ENCODE data around the gene TJP2. TPM values are rescaled to one million over a fixed set of nuclear protein-coding genes. Genes with fewer than 3 reads are reported as not detected.

Gene TJP2
- total and polyA plus RNA-seq, 7 experiments from 2014 or later = 1.6 to 27.3 (median 11.3) TPM

DNA sequence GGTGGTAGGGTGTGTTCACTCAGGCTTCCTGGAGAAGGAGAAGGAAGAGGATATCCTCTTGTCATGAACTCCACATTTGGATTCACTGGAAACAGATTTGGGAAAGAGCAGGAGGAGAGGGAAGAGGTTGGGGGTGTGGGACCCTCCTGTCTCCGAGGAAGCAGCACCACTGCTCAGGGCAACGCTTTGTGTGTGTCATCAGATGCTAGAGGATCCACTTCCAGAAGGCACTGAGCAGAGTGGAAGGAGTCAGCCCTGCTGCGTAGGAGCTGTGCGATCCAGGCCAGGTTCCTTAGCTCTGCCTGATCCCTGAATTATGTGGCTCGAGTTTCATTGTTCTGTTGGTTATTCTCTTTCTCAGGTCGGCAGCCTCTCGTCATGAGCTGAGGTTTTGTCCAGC lies 37.3 kb upstream of the TJP2 start:
- H3K4me3 ChIP-seq (ENCODE audit: low read length) = no peak overlapping the region
- Mint-ChIP-seq H3K9me3 (no peaks in the 10 kb centered on the region), H3K4me3 (no peak overlapping the region), H3K27ac (no peak overlapping the region), H3K36me3 (peaks cover 0 to 20% (median 11%) of the 10 kb centered on the region in 5 donors), H3K4me1 (peaks cover 0 to 7% (median under 1%) of the 10 kb centered on the region in 7 donors), H3K27me3 (peaks cover 0 to 2% (median 0%) of the 10 kb centered on the region in 5 donors)
- no peaks in the 10 kb centered on the region for H3K9me3 ChIP-seq (ENCODE audit: control insufficient read depth in 2 of 3, low read length in 3 of 3)
- ATAC-seq (no peak), DNase-seq (no peak)
- CTCF ChIA-PET = no interaction called here
- intact Hi-C loops (cut with micrococcal nuclease) = no loop called here
- POLR2A ChIA-PET = no interaction called here
- H3K27ac ChIP-seq (ENCODE audit: low read depth, low read length) = no peak overlapping the region
- no peaks in the 10 kb centered on the region for H3K27me3 ChIP-seq (ENCODE audit: control insufficient read depth in 2 of 2, insufficient read depth in 2 of 2, low read length in 2 of 2)
- no peaks in the 10 kb centered on the region for H3K36me3 ChIP-seq (ENCODE audit: control insufficient read depth in 2 of 3, insufficient read depth in 3 of 3, low read length in 3 of 3)
- no peaks in the 10 kb centered on the region for H3K4me1 ChIP-seq (ENCODE audit: control insufficient read depth in 2 of 2, insufficient read depth in 2 of 2, low read length in 2 of 2)

DNA sequence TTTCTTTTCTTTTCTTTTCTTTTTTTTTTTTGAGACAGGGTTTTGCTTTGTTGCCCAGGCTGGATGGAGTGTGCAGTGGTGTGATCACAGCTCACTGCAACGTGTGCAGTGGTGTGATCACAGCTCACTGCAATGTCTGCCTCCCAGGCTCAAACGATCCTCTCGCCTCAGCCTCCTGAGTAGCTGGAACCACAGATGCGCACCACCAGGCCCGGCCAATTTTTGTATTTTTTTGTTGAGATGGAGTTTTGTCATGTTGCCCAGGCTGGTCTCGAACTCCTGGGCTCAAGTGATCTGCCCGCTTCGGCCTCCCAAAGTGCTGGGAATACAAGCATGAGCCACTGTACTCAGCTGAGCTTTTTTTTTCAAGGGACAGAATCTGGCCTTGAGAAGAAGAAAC lies 36.8 kb upstream of the TJP2 start:
- Mint-ChIP-seq H3K9me3 (no peaks in the 10 kb centered on the region), H3K4me3 (no peak overlapping the region), H3K36me3 (peaks cover 0 to 20% (median 11%) of the 10 kb centered on the region in 5 donors), H3K27ac (no peak overlapping the region), H3K4me1 (peaks cover 0 to 13% (median 6%) of the 10 kb centered on the region in 7 donors), H3K27me3 (peaks cover 0 to 5% (median 0%) of the 10 kb centered on the region in 5 donors)
- intact Hi-C loops (cut with micrococcal nuclease) = no loop called here
- no peak overlapping the region for H3K4me3 ChIP-seq (ENCODE audit: low read length)
- no peaks in the 10 kb centered on the region for H3K4me1 ChIP-seq (ENCODE audit: control insufficient read depth in 2 of 2, insufficient read depth in 2 of 2, low read length in 2 of 2)
- H3K9me3 ChIP-seq (ENCODE audit: control insufficient read depth in 2 of 3, low read length in 3 of 3) = no peaks in the 10 kb centered on the region
- CTCF ChIA-PET = no interaction called here
- H3K27me3 ChIP-seq (ENCODE audit: control insufficient read depth in 2 of 2, insufficient read depth in 2 of 2, low read length in 2 of 2) = no peaks in the 10 kb centered on the region
- no peaks in the 10 kb centered on the region for H3K36me3 ChIP-seq (ENCODE audit: control insufficient read depth in 2 of 3, insufficient read depth in 3 of 3, low read length in 3 of 3)
- POLR2A ChIA-PET = no interaction called here
- no peak for DNase-seq
- ATAC-seq = no peak
- H3K27ac ChIP-seq (ENCODE audit: low read depth, low read length) = no peak overlapping the region

DNA sequence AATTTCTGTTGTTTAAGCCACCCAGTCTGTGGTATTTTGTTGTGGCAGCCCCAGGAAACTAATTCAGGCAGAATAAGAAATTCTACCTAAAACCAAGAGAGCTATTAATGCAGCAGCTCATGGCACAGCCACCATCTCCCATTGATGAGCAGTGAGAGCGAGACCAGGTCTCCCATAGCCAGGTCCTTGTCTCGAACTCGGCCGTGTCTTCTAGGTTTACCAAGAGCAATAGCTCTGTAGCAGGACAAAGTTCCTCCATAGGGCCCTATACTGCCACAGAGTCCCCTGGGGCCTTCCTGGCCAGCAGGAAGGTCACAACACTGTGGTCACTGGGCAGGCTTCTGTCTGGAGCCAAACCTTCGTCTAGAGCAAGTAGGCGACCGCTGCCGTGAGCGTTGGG lies 34.5 kb upstream of the TJP2 start:
- Mint-ChIP-seq H3K27me3 (peaks cover 0 to 9% (median 0%) of the 10 kb centered on the region in 5 donors), H3K36me3 (peaks cover 0 to 16% (median 11%) of the 10 kb centered on the region in 5 donors), H3K27ac (no peak overlapping the region), H3K4me1 (peaks cover 0 to 10% (median 6%) of the 10 kb centered on the region in 7 donors), H3K9me3 (no peaks in the 10 kb centered on the region), H3K4me3 (no peak overlapping the region)
- Histone ChIP-seq H3K4me3 (ENCODE audit: low read length) (no peak overlapping the region), H3K27ac (ENCODE audit: low read depth, low read length) (no peak overlapping the region), H3K4me1 (ENCODE audit: control insufficient read depth in 2 of 2, insufficient read depth in 2 of 2, low read length in 2 of 2) (no peaks in the 10 kb centered on the region), H3K9me3 (ENCODE audit: control insufficient read depth in 2 of 3, low read length in 3 of 3) (no peaks in the 10 kb centered on the region), H3K27me3 (ENCODE audit: control insufficient read depth in 2 of 2, insufficient read depth in 2 of 2, low read length in 2 of 2) (no peaks in the 10 kb centered on the region), H3K36me3 (ENCODE audit: control insufficient read depth in 2 of 3, insufficient read depth in 3 of 3, low read length in 3 of 3) (no peaks in the 10 kb centered on the region)
- ATAC-seq (no peak), DNase-seq (no peak)
- intact Hi-C loops (cut with micrococcal nuclease) = no loop called here
- POLR2A ChIA-PET = no interaction called here
- CTCF ChIA-PET = no interaction called here

DNA sequence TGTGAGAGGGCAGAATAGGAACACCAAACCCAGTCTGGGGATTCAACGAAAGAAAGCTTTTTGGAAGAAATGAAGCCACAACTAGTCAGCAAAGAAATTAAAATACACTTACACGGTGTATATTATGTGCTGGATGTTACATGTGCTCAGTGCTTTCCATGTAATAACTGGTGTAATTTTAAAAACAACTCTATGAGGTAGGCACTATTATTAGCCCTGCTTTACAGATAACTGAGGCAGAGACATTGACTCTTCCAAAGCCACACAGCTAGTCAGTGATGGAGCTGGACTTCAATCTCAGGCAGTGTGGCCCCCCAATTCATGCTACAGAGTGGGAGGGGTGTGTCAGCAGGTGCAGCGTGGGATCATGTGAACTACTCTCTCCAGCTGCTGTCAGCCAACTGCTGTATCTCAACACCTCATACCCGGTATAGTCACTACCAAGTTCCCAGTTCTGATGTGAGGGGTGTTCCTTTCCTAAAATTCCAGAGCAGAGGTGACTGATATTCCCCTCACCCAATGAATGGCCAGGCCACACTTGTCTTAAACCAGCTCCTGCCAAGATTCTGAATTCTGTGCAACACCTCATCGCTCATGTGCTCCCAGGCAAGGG lies 33.8 kb upstream of the TJP2 start:
- H3K27ac Mint-ChIP-seq = no peak overlapping the region
- CTCF ChIA-PET = interaction anchor here (0.6 kb wide), 1 partner anchor 18 kb away, joined by 3 read pairs; no protein-coding TSS in a partner anchor
- H3K4me1 Mint-ChIP-seq = peaks cover 0 to 10% (median 6%) of the 10 kb centered on the region in 7 donors
- no peak overlapping the region for H3K4me3 Mint-ChIP-seq
- no peaks in the 10 kb centered on the region for H3K4me1 ChIP-seq (ENCODE audit: control insufficient read depth in 2 of 2, insufficient read depth in 2 of 2, low read length in 2 of 2)
- H3K27me3 Mint-ChIP-seq = peaks cover 0 to 9% (median 0%) of the 10 kb centered on the region in 5 donors
- H3K9me3 Mint-ChIP-seq = no peaks in the 10 kb centered on the region
- H3K27me3 ChIP-seq (ENCODE audit: control insufficient read depth in 2 of 2, insufficient read depth in 2 of 2, low read length in 2 of 2) = no peaks in the 10 kb centered on the region
- H3K27ac ChIP-seq (ENCODE audit: low read depth, low read length) = no peak overlapping the region
- DNase-seq (no peak), ATAC-seq (no peak)
- no peak overlapping the region for H3K4me3 ChIP-seq (ENCODE audit: low read length)
- no peaks in the 10 kb centered on the region for H3K36me3 ChIP-seq (ENCODE audit: control insufficient read depth in 2 of 3, insufficient read depth in 3 of 3, low read length in 3 of 3)
- no peaks in the 10 kb centered on the region for H3K9me3 ChIP-seq (ENCODE audit: control insufficient read depth in 2 of 3, low read length in 3 of 3)
- POLR2A ChIA-PET = no interaction called here
- peaks cover 0 to 18% (median 11%) of the 10 kb centered on the region in 5 donors for H3K36me3 Mint-ChIP-seq
- intact Hi-C loops (cut with micrococcal nuclease) = no loop called here

DNA sequence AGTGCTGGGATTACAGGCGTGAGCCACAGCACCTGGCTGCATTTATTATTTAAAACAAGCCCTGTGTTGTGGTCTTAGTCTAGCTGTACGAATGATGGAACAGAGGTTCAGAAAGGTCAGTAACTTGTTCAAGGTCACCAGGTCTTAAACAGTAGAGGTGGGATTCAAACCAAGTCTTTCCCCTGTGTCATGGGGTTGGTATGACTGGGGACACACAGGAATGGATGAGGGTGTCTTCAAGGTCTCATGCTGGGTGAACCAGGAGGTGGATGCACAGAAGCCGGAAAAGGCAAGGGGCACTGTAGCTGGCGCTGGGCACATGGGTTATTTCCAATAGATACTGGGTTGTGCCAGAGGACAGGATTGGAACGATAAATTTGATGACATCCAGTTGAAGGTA lies 32.2 kb upstream of the TJP2 start:
- no peaks in the 10 kb centered on the region for H3K9me3 Mint-ChIP-seq
- H3K4me1 Mint-ChIP-seq = peaks cover 0 to 10% (median 6%) of the 10 kb centered on the region in 7 donors
- no peaks in the 10 kb centered on the region for H3K4me1 ChIP-seq (ENCODE audit: control insufficient read depth in 2 of 2, insufficient read depth in 2 of 2, low read length in 2 of 2)
- peaks cover 0 to 15% (median 8%) of the 10 kb centered on the region in 5 donors for H3K36me3 Mint-ChIP-seq
- DNase-seq (no peak), ATAC-seq (no peak)
- ChIA-PET CTCF (no interaction called here), POLR2A (no interaction called here)
- no peak overlapping the region for H3K27ac Mint-ChIP-seq
- H3K27ac ChIP-seq (ENCODE audit: low read depth, low read length) = no peak overlapping the region
- no peaks in the 10 kb centered on the region for H3K27me3 ChIP-seq (ENCODE audit: control insufficient read depth in 2 of 2, insufficient read depth in 2 of 2, low read length in 2 of 2)
- intact Hi-C loops (cut with micrococcal nuclease) = no loop called here
- H3K36me3 ChIP-seq (ENCODE audit: control insufficient read depth in 2 of 3, insufficient read depth in 3 of 3, low read length in 3 of 3) = no peaks in the 10 kb centered on the region
- H3K4me3 ChIP-seq (ENCODE audit: low read length) = no peak overlapping the region
- no peak overlapping the region for H3K4me3 Mint-ChIP-seq
- H3K9me3 ChIP-seq (ENCODE audit: control insufficient read depth in 2 of 3, low read length in 3 of 3) = no peaks in the 10 kb centered on the region
- peaks cover 0 to 9% (median 0%) of the 10 kb centered on the region in 5 donors for H3K27me3 Mint-ChIP-seq

DNA sequence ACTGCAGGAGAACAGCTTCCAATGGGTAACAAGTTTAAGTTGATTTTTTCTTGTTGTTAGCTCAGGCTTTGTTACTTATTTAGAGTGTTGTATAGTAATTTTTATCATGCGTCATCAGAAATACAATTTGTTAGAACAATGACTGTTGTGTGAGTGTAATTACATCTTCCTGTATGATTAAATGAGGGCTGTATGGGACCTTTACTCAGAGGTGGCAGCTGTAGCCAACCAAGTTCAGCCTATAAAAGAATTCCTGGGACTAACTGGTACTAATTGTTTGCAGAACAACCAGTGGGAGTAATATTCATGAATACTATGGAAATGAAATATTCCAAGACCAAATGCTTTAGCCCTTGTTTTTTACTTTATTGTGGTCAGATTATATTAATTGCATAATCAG lies 30.8 kb upstream of the TJP2 start:
- intact Hi-C loops (cut with micrococcal nuclease) = no loop called here
- DNase-seq = no peak
- Histone ChIP-seq H3K36me3 (ENCODE audit: control insufficient read depth in 2 of 3, insufficient read depth in 3 of 3, low read length in 3 of 3) (no peaks in the 10 kb centered on the region), H3K4me3 (ENCODE audit: low read length) (no peak overlapping the region), H3K4me1 (ENCODE audit: control insufficient read depth in 2 of 2, insufficient read depth in 2 of 2, low read length in 2 of 2) (no peaks in the 10 kb centered on the region), H3K27ac (ENCODE audit: low read depth, low read length) (no peak overlapping the region), H3K9me3 (ENCODE audit: control insufficient read depth in 2 of 3, low read length in 3 of 3) (no peaks in the 10 kb centered on the region), H3K27me3 (ENCODE audit: control insufficient read depth in 2 of 2, insufficient read depth in 2 of 2, low read length in 2 of 2) (no peaks in the 10 kb centered on the region)
- ChIA-PET POLR2A (no interaction called here), CTCF (no interaction called here)
- peaks cover 0 to 9% (median 0%) of the 10 kb centered on the region in 5 donors for H3K27me3 Mint-ChIP-seq
- ATAC-seq = no peak
- no peak overlapping the region for H3K27ac Mint-ChIP-seq
- no peaks in the 10 kb centered on the region for H3K9me3 Mint-ChIP-seq
- peaks cover 0 to 8% (median 0%) of the 10 kb centered on the region in 5 donors for H3K36me3 Mint-ChIP-seq
- peaks cover 0 to 7% (median 6%) of the 10 kb centered on the region in 7 donors for H3K4me1 Mint-ChIP-seq
- no peak overlapping the region for H3K4me3 Mint-ChIP-seq

DNA sequence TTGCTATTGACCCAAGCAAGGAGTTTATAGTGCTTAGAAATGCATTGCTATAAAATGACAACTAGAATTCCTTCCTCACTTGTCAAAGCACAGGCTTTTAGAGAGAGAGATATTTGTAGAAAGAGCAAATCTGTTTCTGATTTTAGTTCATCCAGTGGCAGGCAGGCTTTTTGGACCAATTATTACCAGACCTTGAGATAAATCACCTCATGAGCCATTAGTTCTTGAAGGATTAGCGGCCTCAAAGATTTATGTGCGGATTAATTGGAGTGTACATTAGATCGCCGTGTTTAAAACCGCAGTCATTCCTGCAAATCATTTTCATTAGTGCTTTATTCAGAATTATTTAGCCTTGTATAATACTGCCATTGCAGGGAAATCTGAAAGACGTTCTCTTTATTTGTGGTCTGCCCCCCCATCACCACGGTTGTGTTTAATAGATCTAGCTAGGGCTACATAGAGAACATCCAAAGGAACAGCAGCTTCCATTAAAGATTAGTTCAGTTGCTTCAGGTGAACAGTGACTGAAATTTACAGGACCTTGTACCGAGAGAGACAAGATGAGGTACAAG lies 28.8 kb upstream of the TJP2 start:
- no peak overlapping the region for H3K4me3 ChIP-seq (ENCODE audit: low read length)
- Mint-ChIP-seq H3K27ac (no peak overlapping the region), H3K4me1 (peaks cover 0 to 7% (median 6%) of the 10 kb centered on the region in 7 donors), H3K4me3 (no peak overlapping the region), H3K27me3 (peaks cover 0 to 9% (median 0%) of the 10 kb centered on the region in 5 donors), H3K36me3 (peaks cover 0 to 11% (median 0%) of the 10 kb centered on the region in 5 donors), H3K9me3 (no peaks in the 10 kb centered on the region)
- no peak for DNase-seq
- H3K27me3 ChIP-seq (ENCODE audit: control insufficient read depth in 2 of 2, insufficient read depth in 2 of 2, low read length in 2 of 2) = no peaks in the 10 kb centered on the region
- no peaks in the 10 kb centered on the region for H3K4me1 ChIP-seq (ENCODE audit: control insufficient read depth in 2 of 2, insufficient read depth in 2 of 2, low read length in 2 of 2)
- no peaks in the 10 kb centered on the region for H3K9me3 ChIP-seq (ENCODE audit: control insufficient read depth in 2 of 3, low read length in 3 of 3)
- CTCF ChIA-PET = no interaction called here
- intact Hi-C loops (cut with micrococcal nuclease) = no loop called here
- POLR2A ChIA-PET = no interaction called here
- no peaks in the 10 kb centered on the region for H3K36me3 ChIP-seq (ENCODE audit: control insufficient read depth in 2 of 3, insufficient read depth in 3 of 3, low read length in 3 of 3)
- no peak for ATAC-seq
- no peak overlapping the region for H3K27ac ChIP-seq (ENCODE audit: low read depth, low read length)
